ENCODE measurements around the gene ACTL10. TPM values are rescaled to one million over a fixed set of nuclear protein-coding genes. Genes with fewer than 3 reads are reported as not detected.

The ACTL10 gene
- total RNA-seq, 2 experiments from 2014 or later, result 5.6 to 11.7 TPM

GRCh38 chr20:33703498-33704137, 36.9 kb downstream of the ACTL10 start:
- DNase-seq (ENCODE audit: low spot score), result no peak
- Histone ChIP-seq H3K4me3 (ENCODE audit: low read depth, low read length, poor library complexity, severe bottlenecking) (no peak overlapping the region), H3K4me2 (ENCODE audit: low read length) (no peak overlapping the region), H2AFZ (ENCODE audit: low read length) (no peak overlapping the region), H3K36me3 (ENCODE audit: insufficient read depth, low read length) (no peaks in the 10 kb centered on the region), H3K27ac (ENCODE audit: low read depth, low read length, poor library complexity, severe bottlenecking) (no peak overlapping the region), H4K20me1 (ENCODE audit: insufficient read depth, low read length) (no peaks in the 10 kb centered on the region), H3K79me2 (ENCODE audit: insufficient read depth, low read depth, low read length) (no peaks in the 10 kb centered on the region), H3K4me1 (ENCODE audit: insufficient read depth, low read length, poor library complexity, severe bottlenecking) (peaks cover 5% of the 10 kb centered on the region), H3K9me2 (ENCODE audit: insufficient read depth, low read length) (no peaks in the 10 kb centered on the region), H3K9me3 (ENCODE audit: low read length) (no peaks in the 10 kb centered on the region)
- BruUV-seq (replicated peaks), result no TSS peak
- intact Hi-C loops (cut with micrococcal nuclease; ENCODE audit: unreplicated experiment), result no loop called here
- no peak for TF ChIP-seq EZH2phosphoT487 (IDR thresholded peaks at IDR 0.05; ENCODE audit: borderline replicate concordance, low read depth, low read length)
- TF ChIP-seq, protein P1, sequence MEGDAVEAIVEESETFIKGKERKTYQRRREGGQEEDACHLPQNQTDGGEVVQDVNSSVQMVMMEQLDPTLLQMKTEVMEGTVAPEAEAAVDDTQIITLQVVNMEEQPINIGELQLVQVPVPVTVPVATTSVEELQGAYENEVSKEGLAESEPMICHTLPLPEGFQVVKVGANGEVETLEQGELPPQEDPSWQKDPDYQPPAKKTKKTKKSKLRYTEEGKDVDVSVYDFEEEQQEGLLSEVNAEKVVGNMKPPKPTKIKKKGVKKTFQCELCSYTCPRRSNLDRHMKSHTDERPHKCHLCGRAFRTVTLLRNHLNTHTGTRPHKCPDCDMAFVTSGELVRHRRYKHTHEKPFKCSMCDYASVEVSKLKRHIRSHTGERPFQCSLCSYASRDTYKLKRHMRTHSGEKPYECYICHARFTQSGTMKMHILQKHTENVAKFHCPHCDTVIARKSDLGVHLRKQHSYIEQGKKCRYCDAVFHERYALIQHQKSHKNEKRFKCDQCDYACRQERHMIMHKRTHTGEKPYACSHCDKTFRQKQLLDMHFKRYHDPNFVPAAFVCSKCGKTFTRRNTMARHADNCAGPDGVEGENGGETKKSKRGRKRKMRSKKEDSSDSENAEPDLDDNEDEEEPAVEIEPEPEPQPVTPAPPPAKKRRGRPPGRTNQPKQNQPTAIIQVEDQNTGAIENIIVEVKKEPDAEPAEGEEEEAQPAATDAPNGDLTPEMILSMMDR (conservative IDR thresholded peaks at IDR 0.05; ENCODE audit: low read length), result no peak
- ChIA-PET POLR2A (interaction anchor here (0.6 to 1.3 kb wide), 2 partner anchors 12 to 26 kb away, joined by 3 to 5 read pairs; no protein-coding TSS in a partner anchor), CTCF (ENCODE audit: unreplicated experiment) (no interaction called here)

DNA sequence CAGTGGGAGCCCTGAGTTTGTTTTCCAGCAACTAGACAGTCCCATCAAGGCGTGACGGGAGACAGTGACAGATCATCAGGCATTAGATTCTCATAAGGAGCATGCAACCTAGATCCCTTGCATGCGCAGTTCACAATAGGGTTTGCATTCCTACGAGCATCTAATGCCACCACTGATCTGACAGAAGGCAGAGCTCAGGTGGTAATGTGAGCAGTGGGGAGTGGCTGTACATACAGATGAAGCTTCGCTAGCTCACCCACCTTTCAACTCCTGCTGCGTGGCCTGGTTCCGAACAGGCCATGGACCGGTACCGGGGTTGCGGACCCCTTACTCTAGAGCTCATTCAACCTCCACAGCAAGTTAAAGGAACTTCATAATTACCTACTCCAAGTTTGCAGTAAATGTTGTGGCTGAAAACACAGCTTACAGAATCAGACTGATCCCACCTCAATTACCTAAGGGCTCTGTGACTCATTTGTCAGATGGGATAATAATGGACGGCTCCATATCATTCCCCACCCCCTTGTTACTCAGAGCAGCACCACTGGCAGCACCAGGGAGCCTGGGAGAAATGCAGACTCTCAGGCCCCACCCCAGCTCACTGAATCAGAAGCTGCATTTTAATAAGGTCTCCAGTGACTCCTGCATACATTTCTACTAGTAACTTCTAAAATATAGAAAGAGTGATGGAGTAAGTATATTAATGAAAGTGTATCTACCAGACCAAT, 37.6 kb downstream of the ACTL10 start:
- BruUV-seq (replicated peaks), result no TSS peak
- Histone ChIP-seq H3K79me2 (ENCODE audit: insufficient read depth, low read depth, low read length) (no peaks in the 10 kb centered on the region), H4K20me1 (ENCODE audit: insufficient read depth, low read length) (no peaks in the 10 kb centered on the region), H3K9me3 (ENCODE audit: low read length) (no peaks in the 10 kb centered on the region), H3K4me3 (ENCODE audit: low read depth, low read length, poor library complexity, severe bottlenecking) (no peak overlapping the region), H3K4me2 (ENCODE audit: low read length) (no peak overlapping the region), H3K27ac (ENCODE audit: low read depth, low read length, poor library complexity, severe bottlenecking) (no peak overlapping the region), H3K9me2 (ENCODE audit: insufficient read depth, low read length) (no peaks in the 10 kb centered on the region), H2AFZ (ENCODE audit: low read length) (no peak overlapping the region), H3K4me1 (ENCODE audit: insufficient read depth, low read length, poor library complexity, severe bottlenecking) (peaks cover 5% of the 10 kb centered on the region), H3K36me3 (ENCODE audit: insufficient read depth, low read length) (no peaks in the 10 kb centered on the region)
- intact Hi-C loops (cut with micrococcal nuclease; ENCODE audit: unreplicated experiment), result no loop called here
- no peak for DNase-seq (ENCODE audit: low spot score)
- ChIA-PET CTCF (ENCODE audit: unreplicated experiment) (no interaction called here), POLR2A (interaction anchor here (0.6 to 1.3 kb wide), 4 partner anchors 11 to 36 kb away, joined by 3 to 5 read pairs (median 4); no protein-coding TSS in a partner anchor)
- TF ChIP-seq, protein P1 (conservative IDR thresholded peaks at IDR 0.05; ENCODE audit: low read length), result no peak
- TF ChIP-seq EZH2phosphoT487 (IDR thresholded peaks at IDR 0.05; ENCODE audit: borderline replicate concordance, low read depth, low read length), result no peak

DNA sequence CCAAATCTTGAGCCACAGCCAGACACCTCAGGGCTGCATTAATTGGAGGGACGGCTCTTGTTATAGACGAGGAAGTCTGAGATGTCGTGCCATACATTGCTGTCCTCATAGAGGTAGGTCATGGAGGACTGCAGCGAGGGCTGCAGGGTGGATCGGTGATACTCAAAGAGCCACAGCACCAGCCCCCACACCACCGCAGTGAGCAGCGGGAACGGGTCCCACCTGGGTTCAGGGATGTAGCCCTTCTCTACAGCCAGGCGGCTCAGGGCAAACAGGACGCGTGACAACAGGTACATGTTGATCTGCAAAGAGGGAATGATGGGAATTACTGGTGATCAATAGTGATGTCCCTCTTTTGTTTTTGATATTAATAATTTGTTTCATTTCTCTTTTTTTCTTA, 40.9 kb downstream of the ACTL10 start:
- Histone ChIP-seq H3K4me1 (ENCODE audit: insufficient read depth, low read length, poor library complexity, severe bottlenecking) (peaks cover 5% of the 10 kb centered on the region), H3K36me3 (ENCODE audit: insufficient read depth, low read length) (no peaks in the 10 kb centered on the region), H3K9me3 (ENCODE audit: low read length) (no peaks in the 10 kb centered on the region), H3K27ac (ENCODE audit: low read depth, low read length, poor library complexity, severe bottlenecking) (no peak overlapping the region), H3K4me2 (ENCODE audit: low read length) (no peak overlapping the region), H3K9me2 (ENCODE audit: insufficient read depth, low read length) (no peaks in the 10 kb centered on the region), H4K20me1 (ENCODE audit: insufficient read depth, low read length) (no peaks in the 10 kb centered on the region), H3K79me2 (ENCODE audit: insufficient read depth, low read depth, low read length) (no peaks in the 10 kb centered on the region), H2AFZ (ENCODE audit: low read length) (no peak overlapping the region), H3K4me3 (ENCODE audit: low read depth, low read length, poor library complexity, severe bottlenecking) (no peak overlapping the region)
- no TSS peak for BruUV-seq (replicated peaks)
- POLR2A ChIA-PET, result no interaction called here
- TF ChIP-seq, protein P1 (conservative IDR thresholded peaks at IDR 0.05; ENCODE audit: low read length), result no peak
- no peak for TF ChIP-seq EZH2phosphoT487 (IDR thresholded peaks at IDR 0.05; ENCODE audit: borderline replicate concordance, low read depth, low read length)
- CTCF ChIA-PET (ENCODE audit: unreplicated experiment), result no interaction called here
- no peak for DNase-seq (ENCODE audit: low spot score)
- intact Hi-C loops (cut with micrococcal nuclease; ENCODE audit: unreplicated experiment), result no loop called here
